ENCODE data around the gene RAX. TPM values are rescaled to one million over a fixed set of nuclear protein-coding genes. Genes with fewer than 3 reads are reported as not detected.

RAX gene
- total RNA-seq, 3 donors from 2014 or later, result not detected

DNA sequence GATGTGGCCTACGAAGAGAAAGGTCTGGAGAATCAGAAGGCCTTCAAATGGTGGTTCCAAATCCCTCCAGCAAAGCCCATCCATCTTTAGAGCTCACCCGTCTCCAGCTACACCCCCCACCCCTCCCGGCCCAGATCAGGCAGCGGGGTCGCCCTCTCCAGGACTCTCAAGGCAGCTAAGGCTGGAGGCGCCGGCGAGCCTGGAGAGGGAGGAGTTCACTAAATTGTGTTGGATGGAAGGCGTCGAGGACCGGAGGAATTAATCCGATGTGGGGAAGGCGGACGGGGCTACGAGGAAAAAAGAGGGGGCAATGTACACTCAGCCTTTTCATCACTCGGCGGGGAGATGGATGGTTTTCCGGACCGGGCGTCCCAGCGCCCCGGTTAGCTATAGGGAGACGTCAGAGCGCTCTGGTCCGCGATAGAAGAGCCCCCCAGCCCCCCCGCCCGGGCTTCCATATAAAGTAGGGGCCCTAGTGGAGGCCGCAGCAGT is 53.5 kb downstream of the RAX start, which contains the start of gene GRP:
GRP (plus strand) TSS at position 487 of the 492 bp plus-strand sequence. CDS start 108 bp downstream, outside the sequence.
- intact Hi-C loops (cut with DNase I, micrococcal nuclease), result no loop called here
- H3K4me3 ChIP-seq, result no peak within 1 kb of the TSS
- no peaks in the 10 kb centered on the region for H3K36me3 ChIP-seq (ENCODE audit: low read depth)
- DNase-seq, result no peak
- no peaks in the 10 kb centered on the region for H3K9me3 ChIP-seq
- no peaks in the 10 kb centered on the region for H3K4me1 ChIP-seq (ENCODE audit: low read depth)
- no peak for TF ChIP-seq CTCF (IDR thresholded peaks at IDR 0.05)
- no peak for ATAC-seq

GRCh38 chr18:59218018-59218417 is 55.2 kb downstream of the RAX start:
- Histone ChIP-seq H3K9me3 (no peaks in the 10 kb centered on the region), H3K36me3 (ENCODE audit: low read depth) (no peaks in the 10 kb centered on the region), H3K4me1 (ENCODE audit: low read depth) (no peaks in the 10 kb centered on the region), H3K4me3 (no peak overlapping the region)
- intact Hi-C loops (cut with DNase I, micrococcal nuclease), result no loop called here
- no peak for ATAC-seq
- TF ChIP-seq CTCF (IDR thresholded peaks at IDR 0.05), result no peak
- DNase-seq, result no peak

Other genes with a start within 250 kb of the RAX start
- gene SEC11C, start 133.6 kb downstream of the RAX start, total RNA-seq, result 10 to 100 TPM; 41.5 to 68.9 (median 52.7) TPM
- 1 to 10 TPM in 1 of 3 donors, not detected in 2; 1.4 TPM for gene GRP, start 53.3 kb downstream of the RAX start, total RNA-seq
- gene CPLX4, start 45.2 kb upstream of the RAX start, total RNA-seq, result not detected
- gene LMAN1, start 85.8 kb upstream of the RAX start, total RNA-seq, result 10 to 100 TPM; 42.7 to 54.1 (median 48.5) TPM

All from mucosa of descending colon (tissue), 3 donors.